Uterus (tissue), 2 donors: ENCODE measurements around the gene SLC39A11.

Source experiments
- CTCF ChIP-seq, 4 experiments: fragments of 200-600 bp in 2 of 4; fragments of 450-650 bp in 2 of 4; sonication (generic) in 2 of 4; IDR thresholded peaks; one replicate each; pipeline ENCODE4 v1.5.1; 2016 to 2019; ENCODE audit warnings: antibody characterized with exemption in 4 of 4, mild to moderate bottlenecking in 2 of 4, moderate library complexity in 1 of 4
- POLR2A ChIP-seq, 2 donors: fragments of 450-650 bp; IDR thresholded peaks; one replicate each; pipeline ENCODE4 v1.6.1; 2016; ENCODE audit warnings: antibody characterized with exemption in 2 of 2, mild to moderate bottlenecking in 1 of 2, moderate library complexity in 1 of 2

DNA sequence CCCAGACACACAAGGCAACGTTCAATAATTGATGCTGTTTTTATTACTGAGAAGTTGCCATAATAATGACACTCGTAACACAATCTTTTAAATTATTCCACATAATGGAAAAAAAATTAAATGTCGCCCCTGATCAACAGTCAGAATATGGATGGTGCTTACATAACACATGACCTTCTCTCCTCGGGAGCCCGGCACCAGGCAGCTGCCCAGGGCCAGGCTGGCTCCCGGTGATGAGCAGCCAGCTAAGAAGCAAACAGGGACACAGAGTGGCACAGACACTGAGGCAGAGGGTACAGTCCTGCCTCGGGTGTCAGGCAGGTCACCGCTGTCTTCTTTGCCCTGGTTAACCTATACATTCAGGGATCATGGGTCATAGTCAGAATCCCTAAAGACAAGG, 137.9 kb downstream of the SLC39A11 start:
- TF ChIP-seq CTCF (IDR thresholded peaks at IDR 0.05) (no peak), POLR2A (IDR thresholded peaks at IDR 0.05) (no peak)
